Endodermal cell (in vitro differentiated cells): ENCODE data around the gene PRKAB2. TPM values are rescaled to one million over a fixed set of nuclear protein-coding genes. Genes with fewer than 3 reads are reported as not detected.
"Not testable (repeated sequence)": the region's sequence is repeated elsewhere in the genome, so short reads cannot be mapped to it uniquely, and the experiment has no call there.

Experiments used
- DNase-seq: peaks from one replicate; pipeline ENCODE4 v3.0.0-alpha.2; 2017
- H3K27ac ChIP-seq: 2 replicates; pipeline ENCODE4 v1.5.1; 2013; ENCODE audit warnings: mild to moderate bottlenecking, low read depth, low read length, moderate library complexity
- H3K27me3 ChIP-seq: 2 replicates; pipeline ENCODE4 v1.6.1; 2013; ENCODE audit warnings: mild to moderate bottlenecking, low read length, moderate library complexity; ENCODE audit not compliant: insufficient read depth, control insufficient read depth, poor library complexity, severe bottlenecking
- H3K36me3 ChIP-seq: 2 replicates; pipeline ENCODE4 v1.7.0; 2013; ENCODE audit warnings: mild to moderate bottlenecking, low read length, moderate library complexity; ENCODE audit not compliant: control insufficient read depth, insufficient read depth
- H3K4me1 ChIP-seq: one replicate; pipeline ENCODE4 v1.7.0; 2013; ENCODE audit warnings: low read length; ENCODE audit not compliant: control insufficient read depth, insufficient read depth
- H3K4me3 ChIP-seq: 2 replicates; pipeline ENCODE4 v1.5.1; 2013; ENCODE audit warnings: mild to moderate bottlenecking, low read length, moderate library complexity
- H3K9ac ChIP-seq: 2 replicates; pipeline ENCODE4 v1.6.1; 2013; ENCODE audit warnings: mild to moderate bottlenecking, low read length, moderate library complexity; ENCODE audit not compliant: poor library complexity, severe bottlenecking; ENCODE audit errors: extremely low read depth
- H3K9me3 ChIP-seq: 2 replicates; pipeline ENCODE4 v1.6.1; 2013; ENCODE audit warnings: mild to moderate bottlenecking, low read length, moderate library complexity; ENCODE audit not compliant: control insufficient read depth
- H3K27ac Mint-ChIP-seq: 2 replicates; pipeline ENCODE4 v1.8.0; 2020; ENCODE audit warnings: mixed read lengths
- H3K27me3 Mint-ChIP-seq: 2 replicates; pipeline ENCODE4 v1.8.0; 2021; ENCODE audit warnings: mild to moderate bottlenecking, mixed read lengths; ENCODE audit not compliant: insufficient read depth
- H3K36me3 Mint-ChIP-seq: 2 replicates; pipeline ENCODE4 v1.8.0; 2020; ENCODE audit warnings: low read depth, mixed read lengths
- H3K4me1 Mint-ChIP-seq: 2 replicates; pipeline ENCODE4 v1.8.0; 2020; ENCODE audit warnings: mixed read lengths
- H3K4me3 Mint-ChIP-seq: 2 replicates; pipeline ENCODE4 v1.8.0; 2020; ENCODE audit warnings: mild to moderate bottlenecking, moderate library complexity, mixed read lengths
- H3K9me3 Mint-ChIP-seq: 2 replicates; pipeline ENCODE4 v1.8.0; 2020; ENCODE audit warnings: mild to moderate bottlenecking, mixed read lengths
- WGBS, 2 experiments: methylation state at CpG; one replicate each; pipeline versions ENCODE4 v1.1.5 to v1.1.7; 2013; ENCODE audit warnings: missing lambda C conversion rate in 2 of 2, mixed read lengths in 1 of 2; ENCODE audit not compliant: insufficient coverage in 1 of 2, insufficient read length in 1 of 2; 5-methylcytosine and 5-hydroxymethylcytosine counted together
- total RNA-seq, 2 donors: library from RNA; stranded (reverse); fragmentation: NEBNext Ultra II Directional in 1 of 2; extraction: Animal tissue kit (Norgen Biotek cat#: 25700) in 1 of 2; gene quantifications; 2 replicates in 1 of 2; 3 replicates in 1 of 2; pipeline ENCODE4 v1.2.1, GENCODE V29; 2021
- TF ChIP-seq, protein P1 (sequence below): fragments of 200-600 bp; sonication (generic); conservative IDR thresholded peaks from 2 replicates; pipeline ENCODE4 v1.5.0; 2021; ENCODE audit warnings: antibody characterized with exemption, mild to moderate bottlenecking

PRKAB2 gene
- total RNA-seq, 2 donors from 2014 or later: 50.5 to 83.5 TPM

DNA sequence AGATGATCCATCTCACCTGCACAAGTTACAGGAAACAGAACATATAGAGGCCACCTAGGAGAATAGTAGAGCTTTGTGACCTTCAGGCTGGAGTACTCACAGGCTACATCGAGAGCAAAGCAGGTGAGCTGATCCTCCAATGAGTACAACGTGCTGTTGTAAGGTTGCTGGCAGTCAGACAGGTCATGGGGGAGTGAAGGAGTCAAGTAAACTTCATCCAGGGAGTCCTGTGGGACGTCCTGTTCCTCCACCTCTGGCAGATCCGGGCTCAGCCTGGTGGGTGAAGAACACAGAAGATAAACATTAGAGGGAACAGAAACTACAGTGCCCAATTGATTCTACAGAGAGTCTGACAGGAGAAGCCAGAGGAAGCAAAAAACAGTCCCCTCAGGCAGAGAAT is 62.5 kb downstream of the PRKAB2 start:
- WGBS, 2 experiments: 81 to 94% methylated on average over 2 to 4 of the region's 4 CpGs
- Histone ChIP-seq H3K4me1 (peaks cover 25% of the 10 kb centered on the region), H3K9ac (no peak overlapping the region), H3K27me3 (no peaks in the 10 kb centered on the region), H3K4me3 (no peak overlapping the region), H3K36me3 (no peaks in the 10 kb centered on the region), H3K27ac (no peak overlapping the region), H3K9me3 (no peaks in the 10 kb centered on the region)
- no peaks in the 10 kb centered on the region for H3K9me3 Mint-ChIP-seq
- TF ChIP-seq, protein P1, sequence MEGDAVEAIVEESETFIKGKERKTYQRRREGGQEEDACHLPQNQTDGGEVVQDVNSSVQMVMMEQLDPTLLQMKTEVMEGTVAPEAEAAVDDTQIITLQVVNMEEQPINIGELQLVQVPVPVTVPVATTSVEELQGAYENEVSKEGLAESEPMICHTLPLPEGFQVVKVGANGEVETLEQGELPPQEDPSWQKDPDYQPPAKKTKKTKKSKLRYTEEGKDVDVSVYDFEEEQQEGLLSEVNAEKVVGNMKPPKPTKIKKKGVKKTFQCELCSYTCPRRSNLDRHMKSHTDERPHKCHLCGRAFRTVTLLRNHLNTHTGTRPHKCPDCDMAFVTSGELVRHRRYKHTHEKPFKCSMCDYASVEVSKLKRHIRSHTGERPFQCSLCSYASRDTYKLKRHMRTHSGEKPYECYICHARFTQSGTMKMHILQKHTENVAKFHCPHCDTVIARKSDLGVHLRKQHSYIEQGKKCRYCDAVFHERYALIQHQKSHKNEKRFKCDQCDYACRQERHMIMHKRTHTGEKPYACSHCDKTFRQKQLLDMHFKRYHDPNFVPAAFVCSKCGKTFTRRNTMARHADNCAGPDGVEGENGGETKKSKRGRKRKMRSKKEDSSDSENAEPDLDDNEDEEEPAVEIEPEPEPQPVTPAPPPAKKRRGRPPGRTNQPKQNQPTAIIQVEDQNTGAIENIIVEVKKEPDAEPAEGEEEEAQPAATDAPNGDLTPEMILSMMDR: no peak
- peaks cover 43% of the 10 kb centered on the region for H3K4me1 Mint-ChIP-seq
- H3K27ac Mint-ChIP-seq: no peak overlapping the region
- H3K4me3 Mint-ChIP-seq: no peak overlapping the region
- no peak for DNase-seq
- H3K36me3 Mint-ChIP-seq: no peaks in the 10 kb centered on the region
- H3K27me3 Mint-ChIP-seq: peaks cover 5% of the 10 kb centered on the region

DNA sequence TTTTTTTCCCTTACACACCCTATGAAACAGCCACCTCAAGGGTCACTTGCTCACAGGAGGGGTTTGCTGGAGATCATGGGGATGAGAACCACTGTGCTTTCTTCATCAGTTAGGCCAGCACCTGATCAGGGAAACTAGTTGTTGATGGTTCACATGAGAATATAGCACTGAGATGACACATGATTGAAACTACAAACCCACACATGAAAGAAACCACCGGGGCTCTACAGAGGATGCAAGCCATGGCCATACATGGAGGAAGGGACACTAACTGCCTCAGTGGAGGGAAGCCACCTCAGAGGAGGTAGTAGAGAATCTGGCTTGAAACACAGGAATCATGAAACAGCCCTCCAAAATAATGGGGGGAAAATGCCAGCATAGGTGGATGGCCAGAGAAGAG is 63.2 kb downstream of the PRKAB2 start:
- Mint-ChIP-seq H3K27ac (no peak overlapping the region), H3K27me3 (peaks cover 5% of the 10 kb centered on the region), H3K4me1 (peaks cover 46% of the 10 kb centered on the region), H3K9me3 (no peaks in the 10 kb centered on the region), H3K4me3 (no peak overlapping the region), H3K36me3 (no peaks in the 10 kb centered on the region)
- Histone ChIP-seq H3K4me3 (no peak overlapping the region), H3K36me3 (no peaks in the 10 kb centered on the region), H3K9ac (no peak overlapping the region), H3K27me3 (no peaks in the 10 kb centered on the region), H3K4me1 (peaks cover 25% of the 10 kb centered on the region), H3K27ac (no peak overlapping the region), H3K9me3 (no peaks in the 10 kb centered on the region)
- no peak for DNase-seq
- WGBS, 2 experiments: 92% methylated on average over 1 of the region's 1 CpG; no CpG with 5 or more reads in 1 of the 2 experiments
- TF ChIP-seq, protein P1: no peak

DNA sequence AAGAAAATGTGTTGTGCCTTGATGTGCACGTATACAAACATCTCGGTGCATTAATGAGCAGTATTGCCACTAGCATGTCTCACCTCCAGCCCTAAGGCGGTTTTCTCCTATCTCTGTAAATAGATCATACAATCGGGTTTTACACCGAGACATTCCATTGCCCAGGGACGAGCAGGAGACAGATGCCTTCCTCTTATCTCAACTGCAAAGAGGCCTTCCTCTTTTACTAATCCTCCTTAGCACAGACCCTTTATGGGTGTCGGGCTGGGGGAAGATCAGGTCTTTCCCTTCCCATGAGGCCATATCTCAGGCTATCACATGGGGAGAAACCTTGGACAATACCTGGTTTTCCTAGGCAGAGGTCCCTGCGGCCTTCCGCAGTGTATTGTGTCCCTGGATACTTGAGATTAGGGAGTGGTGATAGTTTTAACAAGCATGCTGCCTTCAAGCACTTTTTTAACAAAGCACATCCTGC is 65.8 kb downstream of the PRKAB2 start:
- not testable (repeated sequence) for H3K9ac ChIP-seq, H3K36me3 ChIP-seq, H3K9me3 Mint-ChIP-seq, H3K36me3 Mint-ChIP-seq, H3K27ac ChIP-seq, H3K27me3 Mint-ChIP-seq, H3K9me3 ChIP-seq, H3K27me3 ChIP-seq
- H3K4me3 Mint-ChIP-seq: peak overlapping the region; percentile 30
- 32 to 73% methylated on average over 3 to 9 of the region's 9 CpGs for WGBS, 2 experiments
- H3K27ac Mint-ChIP-seq: peak overlapping the region; percentile 91
- DNase-seq: peak; percentile 58
- peak overlapping the region; percentile 30 for H3K4me3 ChIP-seq
- H3K4me1 Mint-ChIP-seq: peaks cover 57% of the 10 kb centered on the region
- H3K4me1 ChIP-seq: peaks cover 25% of the 10 kb centered on the region

GRCh38 chr1:147105909-147106308 is 66.4 kb downstream of the PRKAB2 start:
- peaks cover 57% of the 10 kb centered on the region for H3K4me1 Mint-ChIP-seq
- no peak overlapping the region for H3K27ac ChIP-seq
- H3K4me1 ChIP-seq: peaks cover 24% of the 10 kb centered on the region
- no peak overlapping the region for H3K9ac ChIP-seq
- H3K27ac Mint-ChIP-seq: peak overlapping the region; percentile 91
- H3K27me3 ChIP-seq: no peaks in the 10 kb centered on the region
- peak overlapping the region; percentile 30 for H3K4me3 Mint-ChIP-seq
- peak overlapping the region; percentile 30 for H3K4me3 ChIP-seq
- no peaks in the 10 kb centered on the region for H3K36me3 ChIP-seq
- no peaks in the 10 kb centered on the region for H3K36me3 Mint-ChIP-seq
- no peaks in the 10 kb centered on the region for H3K9me3 Mint-ChIP-seq
- peak; percentile 45 for DNase-seq
- peaks cover 4% of the 10 kb centered on the region for H3K27me3 Mint-ChIP-seq
- peaks cover 8% of the 10 kb centered on the region for H3K9me3 ChIP-seq
- WGBS, 2 experiments: 83 to 88% methylated on average over 8 of the region's 8 CpGs
- TF ChIP-seq, protein P1: no peak
